NCI-H1930 (cell line): ENCODE results near the gene OR56A5.
"Not testable (repeated sequence)": the region's sequence is repeated elsewhere in the genome, so short reads cannot be mapped to it uniquely, and the experiment has no call there.

Source experiments
- DNase-seq, 2 experiments: peaks; one replicate each; lab custom pipeline; 2025; lab: John Stamatoyannopoulos, UW

OR56A5 gene

GRCh38 chr11:5968394-5968793 lies at the start of gene OR56A5:
Gene OR56A5, minus strand, starts transcription at chr11:5968494. Its CDS starts 0 bp downstream, at chr11:5968494.
- no peak for DNase-seq

- DNase-seq = no peak
Observed at GRCh38 chr11:6013042-6013441, 44.7 kb upstream of the OR56A5 start.

GRCh38 chr11:6012035-6012668 lies 43.9 kb upstream of the OR56A5 start:
- no peak for DNase-seq

DNA sequence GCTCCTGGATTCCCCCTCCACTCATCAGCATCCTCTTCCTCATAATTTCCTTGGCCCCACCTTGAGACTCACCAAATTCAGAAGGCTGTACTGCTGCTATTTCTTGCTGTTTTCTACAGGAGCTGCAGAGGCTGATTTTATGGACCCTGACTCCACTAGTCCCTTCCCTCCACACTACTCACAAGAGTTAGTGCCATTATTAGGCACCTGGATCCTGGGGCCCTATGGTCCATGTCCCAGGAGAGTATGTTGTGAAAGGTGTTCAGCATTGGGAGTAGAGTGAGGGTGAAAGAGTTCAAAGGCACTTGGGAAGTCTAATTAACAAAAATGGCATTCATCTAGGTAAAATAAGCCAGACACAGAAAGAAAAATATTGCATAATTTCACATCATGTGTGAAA lies 38.6 kb upstream of the OR56A5 start, which contains the start of gene OR56A4:
Gene OR56A4 (minus strand): TSS at position 101 of the 400 bp plus-strand sequence. CDS start 3,954 bp downstream, outside the sequence.
- DNase-seq = no peak

DNA sequence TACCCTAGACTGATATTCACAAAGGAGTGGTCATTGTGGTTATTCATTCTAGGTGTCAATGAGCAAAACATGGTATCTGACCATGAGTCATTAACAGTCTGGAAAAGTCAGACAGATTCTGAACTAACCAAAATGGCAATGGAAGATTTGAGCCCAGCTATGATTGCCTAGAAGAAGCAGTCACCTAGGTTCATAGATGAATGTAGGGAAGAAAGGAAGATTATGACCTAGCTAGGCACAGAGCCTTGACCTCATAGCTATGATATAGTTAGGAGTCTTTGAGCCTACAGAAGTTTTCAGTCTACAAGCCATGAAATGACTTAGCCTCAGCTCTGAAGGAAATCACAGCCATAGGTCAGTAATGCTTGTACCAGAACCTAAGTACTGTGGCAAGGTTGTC lies 38.1 kb upstream of the OR56A5 start:
- no peak for DNase-seq

DNA sequence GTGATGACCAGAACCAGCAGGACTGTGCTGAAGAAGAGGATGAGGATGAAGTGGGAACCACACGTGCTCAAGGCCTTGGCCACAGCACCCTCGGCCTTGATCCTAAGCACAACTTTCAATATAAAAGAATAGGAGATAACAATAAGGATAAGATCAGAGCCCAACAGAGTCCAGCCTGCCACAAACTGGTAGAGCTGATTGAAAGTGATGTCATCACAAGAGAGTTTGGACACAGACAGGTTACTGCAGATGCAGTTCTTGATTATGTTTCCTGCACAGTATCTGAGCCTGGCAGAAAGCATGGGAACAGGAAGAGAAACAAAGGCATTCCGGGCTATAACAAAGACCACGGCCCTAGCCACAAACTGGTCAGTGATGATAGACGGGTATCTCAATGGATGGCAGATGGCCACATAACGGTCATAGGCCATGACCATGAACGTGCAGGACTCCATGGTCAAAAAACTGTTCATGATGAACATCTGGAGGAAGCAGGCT lies 34.0 kb upstream of the OR56A5 start:
- no peak for DNase-seq

- no peak for DNase-seq
Observed at GRCh38 chr11:5994791-5995190, 26.5 kb upstream of the OR56A5 start.

- peak in 1 of 2 experiments; percentile 27 for DNase-seq
Observed at GRCh38 chr11:5992604-5993251, 24.4 kb upstream of the OR56A5 start.

DNA sequence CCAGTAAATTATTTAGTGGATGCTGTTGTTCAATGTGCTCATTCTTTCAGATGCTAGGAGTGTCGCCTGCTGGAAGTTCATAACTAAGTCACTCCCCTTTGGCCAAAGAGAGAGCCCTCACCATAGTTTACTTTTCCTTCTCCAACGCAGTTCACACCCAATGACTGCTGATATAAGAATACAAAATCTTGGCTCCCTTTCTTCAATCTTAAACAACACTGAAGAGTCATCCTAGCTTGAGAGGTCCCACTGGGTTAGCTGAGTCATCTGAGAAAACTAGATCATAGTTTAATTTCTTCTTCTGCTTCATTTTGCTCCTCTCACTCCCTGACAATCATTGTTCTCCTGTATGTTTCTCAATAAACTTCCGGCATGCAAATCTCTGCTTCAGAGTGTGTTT lies 23.9 kb upstream of the OR56A5 start:
- DNase-seq = no peak

DNA sequence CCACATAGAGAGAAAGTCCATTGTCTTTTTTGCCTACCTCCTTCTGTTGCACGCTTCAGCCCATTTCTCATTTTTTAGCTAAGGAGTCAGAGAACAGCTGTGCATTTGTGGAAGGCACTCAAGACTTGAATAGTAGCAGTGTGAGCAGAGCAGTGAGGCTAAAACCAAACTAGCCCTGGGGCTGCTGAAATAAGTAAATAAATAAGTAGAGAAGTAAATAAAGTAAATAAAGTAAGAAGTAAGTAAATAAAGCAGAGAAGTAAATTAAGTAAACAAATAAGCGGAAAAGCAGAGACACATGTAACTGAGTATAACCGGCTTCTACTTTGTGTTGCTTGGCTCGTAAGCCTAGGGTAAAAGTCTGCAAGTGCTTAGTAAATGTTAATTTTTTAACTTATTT lies 20.9 kb upstream of the OR56A5 start:
- DNase-seq = no peak

DNA sequence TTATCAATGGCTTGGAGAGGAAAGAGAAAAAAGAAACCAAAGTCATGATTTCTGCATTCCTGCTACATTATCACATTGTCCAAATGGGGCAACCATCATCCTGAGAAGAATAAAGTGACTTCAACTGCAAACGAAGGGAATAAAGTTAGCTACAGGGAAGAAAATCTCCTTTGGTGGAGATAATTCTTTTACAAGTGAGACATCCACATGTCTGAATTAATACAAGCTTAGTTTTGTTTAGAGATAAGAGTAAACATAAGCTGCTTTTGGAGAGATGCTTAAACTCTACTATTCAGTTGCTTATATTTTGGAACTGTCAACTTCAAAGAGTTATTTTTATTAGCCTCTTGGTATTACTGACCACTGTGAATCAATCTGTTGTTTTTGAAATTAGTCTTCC lies 18.6 kb upstream of the OR56A5 start, which contains the start of gene OR52L1:
Gene OR52L1 (minus strand): TSS at position 101 of the 400 bp plus-strand sequence. CDS start 55 bp downstream, at position 46.
- no peak for DNase-seq

- no peak for DNase-seq
Observed at GRCh38 chr11:5983443-5983842, 15.1 kb upstream of the OR56A5 start.

DNA sequence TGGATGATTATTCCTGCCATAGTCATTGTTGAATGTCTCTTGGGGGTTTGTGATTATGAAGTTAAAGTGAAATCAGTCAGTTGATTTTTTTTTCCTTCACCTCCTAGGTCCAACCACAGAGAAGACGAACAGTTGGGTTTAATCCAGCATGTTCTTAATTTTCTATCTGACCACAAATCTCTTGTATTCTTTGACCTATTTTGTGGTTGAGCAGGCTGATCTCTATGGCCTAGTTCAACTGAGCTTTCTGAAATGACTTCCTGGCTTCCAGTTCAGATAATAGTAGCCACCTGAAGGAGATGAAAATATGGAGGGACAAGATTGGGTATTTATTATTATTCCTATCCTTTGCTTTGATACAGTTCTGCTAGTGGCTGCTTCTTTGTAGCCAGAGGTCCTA lies 5.2 kb upstream of the OR56A5 start:
- no peak for DNase-seq

DNA sequence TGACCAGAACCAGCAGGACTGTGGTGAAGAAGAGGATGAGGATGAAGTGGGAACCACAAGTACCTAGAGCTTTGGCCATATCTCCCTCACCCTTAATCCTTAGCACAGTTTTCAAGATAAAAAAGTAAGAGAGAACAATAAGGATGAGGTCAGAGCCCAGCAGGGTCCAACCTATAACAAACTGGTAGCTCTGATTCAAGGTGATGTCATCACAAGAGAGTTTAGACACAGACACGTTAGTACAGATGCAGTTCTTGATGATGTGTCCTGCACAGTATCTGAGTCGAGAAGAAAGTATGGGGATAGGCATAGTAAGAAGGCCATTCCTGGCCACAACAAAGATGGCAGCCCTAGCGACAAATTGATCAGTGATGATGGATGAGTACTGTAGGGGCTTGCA lies 586 bp downstream of the OR56A5 start:
- DNase-seq = no peak

GRCh38 chr11:5966958-5967357 lies 1.3 kb downstream of the OR56A5 start:
- no peak for DNase-seq

- not testable (repeated sequence) for DNase-seq
Observed at GRCh38 chr11:5960704-5961320, 7.5 kb downstream of the OR56A5 start.

DNA sequence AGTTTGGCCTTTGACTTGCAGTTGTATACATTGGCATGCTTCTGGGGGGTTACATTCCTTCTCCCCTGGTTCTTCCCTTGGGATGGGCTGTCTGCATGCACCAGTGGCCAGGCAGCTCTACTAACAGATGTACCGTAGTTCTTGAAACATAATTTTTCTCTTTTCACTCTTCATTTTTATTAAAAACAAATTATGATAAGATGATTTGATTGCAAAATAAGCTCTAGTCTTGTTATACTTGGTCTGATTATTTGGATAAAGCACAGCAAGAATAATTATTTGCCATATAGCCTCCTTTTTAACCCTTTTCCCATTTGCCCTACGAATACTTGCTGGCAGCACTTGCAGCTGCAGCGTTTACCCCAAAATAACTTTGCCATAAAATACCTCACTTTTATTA lies 12.7 kb downstream of the OR56A5 start:
- no peak for DNase-seq

DNA sequence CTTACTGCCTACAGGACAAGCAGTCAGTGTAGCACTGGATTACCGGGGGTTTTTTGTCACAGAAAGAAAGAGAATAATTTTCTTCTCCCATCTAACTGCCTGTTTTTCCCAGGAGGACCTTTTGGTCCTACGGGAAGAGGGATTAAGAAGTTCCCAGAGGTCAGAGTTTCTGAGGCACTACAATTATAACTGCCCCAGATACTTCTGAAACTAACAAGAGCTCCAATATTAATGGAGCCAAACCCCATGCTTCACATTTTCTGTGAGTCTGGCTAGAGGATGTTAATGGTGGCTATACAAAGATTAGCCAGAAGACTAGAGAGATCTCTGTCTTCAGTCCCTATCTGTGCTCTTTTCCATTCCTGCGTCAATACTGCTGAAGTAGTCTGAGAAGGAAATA lies 26.3 kb downstream of the OR56A5 start, which contains the start of gene OR56A3:
Gene OR56A3 (plus strand): TSS at position 301 of the 400 bp plus-strand sequence. CDS start 5,096 bp downstream, outside the sequence.
- DNase-seq = no peak

- no peak for DNase-seq
Observed at GRCh38 chr11:5940748-5941147, 27.5 kb downstream of the OR56A5 start.

- DNase-seq = no peak
Observed at GRCh38 chr11:5938603-5938965, 29.7 kb downstream of the OR56A5 start.

- DNase-seq = peak; percentile 26 to 47
Observed at GRCh38 chr11:5937868-5938602, 30.3 kb downstream of the OR56A5 start.

GRCh38 chr11:5933116-5933515 lies 35.2 kb downstream of the OR56A5 start:
- no peak for DNase-seq
